Parathyroid adenoma (tissue), 2 donors: Measurements from ENCODE around the gene RPL12.

Experiments
- H2AFZ ChIP-seq: fragments of 300-600 bp; sonication (generic); one replicate; pipeline ENCODE4 v1.7.0; 2017; ENCODE audit warnings: antibody characterized with exemption, mild to moderate bottlenecking
- H3K27ac ChIP-seq: fragments of 300-600 bp; sonication (generic); one replicate; pipeline ENCODE4 v1.7.0; 2017
- H3K27me3 ChIP-seq: fragments of 300-600 bp; sonication (generic); one replicate; pipeline ENCODE4 v1.7.0; 2017; ENCODE audit warnings: low read length; ENCODE audit not compliant: control insufficient read depth, insufficient read depth
- H3K36me3 ChIP-seq: fragments of 300-600 bp; sonication (generic); one replicate; pipeline ENCODE4 v1.7.0; 2017; ENCODE audit warnings: low read length; ENCODE audit not compliant: control insufficient read depth, insufficient read depth
- H3K4me1 ChIP-seq: fragments of 300-600 bp; sonication (generic); one replicate; pipeline ENCODE4 v1.7.0; 2017; ENCODE audit warnings: control low read depth
- H3K4me2 ChIP-seq: fragments of 300-600 bp; sonication (generic); one replicate; pipeline ENCODE4 v1.7.0; 2017; ENCODE audit warnings: low read length
- H3K4me3 ChIP-seq: fragments of 300-600 bp; sonication (generic); one replicate; pipeline ENCODE4 v1.7.0; 2017; ENCODE audit warnings: low read depth, low read length
- H3K79me2 ChIP-seq: fragments of 300-600 bp; sonication (generic); one replicate; pipeline ENCODE4 v1.7.0; 2017; ENCODE audit warnings: control low read depth
- H3K9ac ChIP-seq: fragments of 300-600 bp; sonication (generic); one replicate; pipeline ENCODE4 v1.7.0; 2017; ENCODE audit warnings: mild to moderate bottlenecking
- H3K9me3 ChIP-seq: fragments of 300-600 bp; sonication (generic); one replicate; pipeline ENCODE4 v1.7.0; 2017; ENCODE audit warnings: low read length; ENCODE audit not compliant: control insufficient read depth
- CTCF ChIP-seq: fragments of 300-600 bp; sonication (generic); IDR thresholded peaks from one replicate; pipeline ENCODE4 v1.7.0; 2017; ENCODE audit warnings: antibody characterized with exemption, mild to moderate bottlenecking
- donor health status: primary hyperparathyroidism.

The RPL12 gene

GRCh38 chr9:127445851-127446712 lies 5.1 kb downstream of the RPL12 start:
- Histone ChIP-seq H2AFZ (no peak overlapping the region), H3K9ac (no peak overlapping the region), H3K4me2 (no peak overlapping the region), H3K9me3 (no peaks in the 10 kb centered on the region), H3K4me3 (no peak overlapping the region), H3K27me3 (no peaks in the 10 kb centered on the region), H3K79me2 (no peaks in the 10 kb centered on the region), H3K36me3 (peaks cover 3% of the 10 kb centered on the region), H3K4me1 (no peaks in the 10 kb centered on the region), H3K27ac (no peak overlapping the region)
- TF ChIP-seq CTCF = no peak

- Histone ChIP-seq H3K4me1 (no peaks in the 10 kb centered on the region), H3K36me3 (peaks cover 3% of the 10 kb centered on the region), H3K79me2 (no peaks in the 10 kb centered on the region), H3K4me2 (no peak overlapping the region), H3K9me3 (no peaks in the 10 kb centered on the region), H3K27ac (no peak overlapping the region), H3K4me3 (no peak overlapping the region), H3K27me3 (no peaks in the 10 kb centered on the region), H2AFZ (no peak overlapping the region), H3K9ac (no peak overlapping the region)
- no peak for TF ChIP-seq CTCF
Observed at GRCh38 chr9:127444921-127445850, 6.0 kb downstream of the RPL12 start.

- Histone ChIP-seq H3K9me3 (no peaks in the 10 kb centered on the region), H3K79me2 (no peaks in the 10 kb centered on the region), H3K4me3 (no peak overlapping the region), H3K4me1 (no peaks in the 10 kb centered on the region), H3K36me3 (peaks cover 3% of the 10 kb centered on the region), H3K27ac (no peak overlapping the region), H2AFZ (no peak overlapping the region), H3K27me3 (no peaks in the 10 kb centered on the region), H3K4me2 (no peak overlapping the region), H3K9ac (no peak overlapping the region)
- no peak for TF ChIP-seq CTCF
Observed at GRCh38 chr9:127444283-127444920, 6.8 kb downstream of the RPL12 start.

- no peaks in the 10 kb centered on the region for H3K4me1 ChIP-seq
- H3K9ac ChIP-seq = no peak overlapping the region
- no peaks in the 10 kb centered on the region for H3K9me3 ChIP-seq
- H3K27me3 ChIP-seq = no peaks in the 10 kb centered on the region
- no peak overlapping the region for H2AFZ ChIP-seq
- H3K4me3 ChIP-seq = no peak overlapping the region
- no peaks in the 10 kb centered on the region for H3K36me3 ChIP-seq
- no peak overlapping the region for H3K4me2 ChIP-seq
- no peak overlapping the region for H3K27ac ChIP-seq
- H3K79me2 ChIP-seq = peaks cover 2% of the 10 kb centered on the region
- TF ChIP-seq CTCF = no peak
Observed at GRCh38 chr9:127438394-127438793, 12.8 kb downstream of the RPL12 start.
